H1 (cell line): ENCODE measurements around the gene PLSCR3. TPM values are rescaled to one million over a fixed set of nuclear protein-coding genes. Genes with fewer than 3 reads are reported as not detected.
A peak's percentile ranks its signal among the peaks of the same experiment; 100 is the strongest.

Experiments
- CTCF ChIA-PET: fragments of 300-600 bp; sonication (Branson Sonifier 250); formaldehyde crosslinking; loops from one replicate; lab custom pipeline; 2021; ENCODE audit not compliant: partially characterized antibody; lab: Charles Lee
- POLR2A ChIA-PET: fragments of 300-600 bp; sonication (Branson Sonifier 250); formaldehyde crosslinking; loops from one replicate; lab custom pipeline; 2021; ENCODE audit warnings: inconsistent platforms; ENCODE audit not compliant: partially characterized antibody; lab: Charles Lee
- DNase-seq, 2 experiments: peaks; one replicate each; pipeline versions ENCODE4 v3.0.0 to v3.0.0-alpha.2; 2010 to 2022; ENCODE audit warnings: low spot score in 2 of 2, low read depth in 1 of 2, mixed read lengths in 1 of 2
- FAIRE-seq: peaks from 2 replicates; lab custom pipeline; 2011; peaks lifted over from hg19 to GRCh38; lab: Jason Lieb, UNC
- H2AFZ ChIP-seq: 2 replicates; pipeline ENCODE4 v1.8.1; 2012; ENCODE audit warnings: low read length, inconsistent platforms
- H2AK5ac ChIP-seq: 2 replicates; pipeline ENCODE4 v1.6.1; 2013; ENCODE audit warnings: low read depth, low read length
- H2BK120ac ChIP-seq: replicated peaks from 2 replicates; pipeline ENCODE3; 2013; ENCODE audit warnings: low read depth, low read length, inconsistent platforms
- H2BK12ac ChIP-seq: 2 replicates; pipeline ENCODE4 v1.6.1; 2013; ENCODE audit warnings: low read depth, low read length
- H2BK15ac ChIP-seq: 2 replicates; pipeline ENCODE4 v1.6.1; 2013; ENCODE audit warnings: low read length
- H2BK20ac ChIP-seq: 2 replicates; pipeline ENCODE4 v1.6.1; 2013; ENCODE audit warnings: low read length
- H2BK5ac ChIP-seq: 2 replicates; pipeline ENCODE4 v1.6.1; 2013; ENCODE audit warnings: low read depth, low read length
- H3K14ac ChIP-seq: 2 replicates; pipeline ENCODE4 v1.6.1; 2013; ENCODE audit warnings: inconsistent platforms; ENCODE audit not compliant: insufficient read length
- H3K18ac ChIP-seq: 2 replicates; pipeline ENCODE4 v1.6.1; 2013; ENCODE audit warnings: low read length; ENCODE audit errors: extremely low read depth
- H3K23ac ChIP-seq: 2 replicates; pipeline ENCODE4 v1.6.1; 2013; ENCODE audit warnings: inconsistent platforms; ENCODE audit not compliant: insufficient read length
- H3K23me2 ChIP-seq: 2 replicates; pipeline ENCODE4 v1.6.1; 2013; ENCODE audit warnings: low read depth, low read length
- H3K27ac ChIP-seq: 2 replicates; pipeline ENCODE4 v1.6.1; 2011; ENCODE audit warnings: low read depth, low read length, inconsistent platforms
- H3K27me3 ChIP-seq, 4 experiments: replicated peaks in 1 of 4; 1 replicate in 1 of 4; 2 replicates in 3 of 4; pipeline versions ENCODE4 v1.6.1 to v1.8.1; 2011 to 2013; ENCODE audit warnings: low read length in 3 of 4, mild to moderate bottlenecking in 3 of 4, inconsistent platforms in 2 of 4, mixed read lengths in 2 of 4, moderate library complexity in 1 of 4; ENCODE audit not compliant: control insufficient read depth in 3 of 4, insufficient read depth in 3 of 4; ENCODE audit errors: extremely low read depth in 1 of 4
- H3K36me3 ChIP-seq, 4 experiments: 2 replicates each; pipeline versions ENCODE4 v1.6.1 to v1.8.1; 2011 to 2013; ENCODE audit warnings: mild to moderate bottlenecking in 4 of 4, low read length in 3 of 4, moderate library complexity in 2 of 4, control low read depth in 1 of 4, inconsistent platforms in 1 of 4; ENCODE audit not compliant: insufficient read depth in 4 of 4, control insufficient read depth in 2 of 4
- H3K4ac ChIP-seq: replicated peaks from 2 replicates; pipeline ENCODE3; 2013; ENCODE audit warnings: low read length, low read depth, mixed read lengths, inconsistent platforms; ENCODE audit not compliant: insufficient read length
- H3K4me1 ChIP-seq, 4 experiments: replicated peaks in 1 of 4; 1 replicate in 1 of 4; 2 replicates in 3 of 4; pipeline versions ENCODE4 v1.6.1 to v1.8.1; 2011 to 2013; ENCODE audit warnings: low read length in 3 of 4, inconsistent platforms in 2 of 4, mixed read lengths in 1 of 4; ENCODE audit not compliant: insufficient read depth in 4 of 4, control insufficient read depth in 3 of 4
- H3K4me2 ChIP-seq, 2 experiments: 2 replicates each; pipeline versions ENCODE4 v1.6.1 to v1.8.1; 2011 to 2013; ENCODE audit warnings: low read depth in 2 of 2, low read length in 2 of 2, control low read depth in 1 of 2, inconsistent platforms in 1 of 2, mild to moderate bottlenecking in 1 of 2; ENCODE audit not compliant: insufficient read depth in 1 of 2
- H3K4me3 ChIP-seq, 4 experiments: fragments of 200-600, 300-600 bp in 1 of 4; sonication (generic), shearing (Covaris generic), sonication (Bioruptor Twin) in 1 of 4; 2 replicates each; pipeline versions ENCODE4 v1.5.1 to v1.8.1; 2011 to 2016; ENCODE audit warnings: low read length in 4 of 4, low read depth in 3 of 4, control low read depth in 2 of 4, inconsistent platforms in 2 of 4, mild to moderate bottlenecking in 2 of 4, mixed read lengths in 1 of 4, moderate library complexity in 1 of 4; ENCODE audit not compliant: insufficient read depth in 2 of 4; ENCODE audit errors: extremely low read depth in 1 of 4
- H3K56ac ChIP-seq: replicated peaks from 2 replicates; pipeline ENCODE3; 2013; ENCODE audit warnings: low read depth, mild to moderate bottlenecking, mixed read lengths, low read length, inconsistent platforms; ENCODE audit not compliant: insufficient read length
- H3K79me1 ChIP-seq: 2 replicates; pipeline ENCODE4 v1.6.1; 2013; ENCODE audit warnings: low read depth, low read length, control low read depth
- H3K79me2 ChIP-seq, 2 experiments: 2 replicates each; pipeline versions ENCODE4 v1.6.1 to v1.8.1; 2012 to 2013; ENCODE audit warnings: low read length in 2 of 2, mild to moderate bottlenecking in 2 of 2, inconsistent platforms in 1 of 2; ENCODE audit not compliant: insufficient read depth in 2 of 2, control insufficient read depth in 1 of 2
- H3K9ac ChIP-seq, 4 experiments: replicated peaks in 1 of 4; 1 replicate in 1 of 4; 2 replicates in 3 of 4; pipeline versions ENCODE4 v1.6.1 to v1.8.1; 2011 to 2013; ENCODE audit warnings: low read depth in 3 of 4, low read length in 3 of 4, control low read depth in 2 of 4, mild to moderate bottlenecking in 2 of 4, moderate library complexity in 2 of 4, inconsistent platforms in 1 of 4; ENCODE audit errors: extremely low read depth in 1 of 4
- H3K9me3 ChIP-seq, 2 experiments: 2 replicates each; pipeline versions ENCODE4 v1.6.1 to v1.8.1; 2012 to 2013; ENCODE audit warnings: mild to moderate bottlenecking in 2 of 2, moderate library complexity in 2 of 2, control low read depth in 1 of 2, inconsistent platforms in 1 of 2, low read depth in 1 of 2, low read length in 1 of 2, mixed read lengths in 1 of 2; ENCODE audit not compliant: insufficient read depth in 2 of 2
- H4K20me1 ChIP-seq, 2 experiments: replicated peaks in 1 of 2; 2 replicates each; pipeline versions ENCODE3 to v1.8.1; 2011 to 2013; ENCODE audit warnings: inconsistent platforms in 2 of 2, low read length in 2 of 2, mild to moderate bottlenecking in 1 of 2; ENCODE audit not compliant: insufficient read depth in 2 of 2, control insufficient read depth in 1 of 2
- H4K5ac ChIP-seq: 2 replicates; pipeline ENCODE4 v1.6.1; 2013; ENCODE audit warnings: low read length, low read depth, mixed read lengths, inconsistent platforms; ENCODE audit not compliant: insufficient read length
- H4K8ac ChIP-seq: 2 replicates; pipeline ENCODE4 v1.8.0; 2013; ENCODE audit warnings: mild to moderate bottlenecking, moderate library complexity, low read length, inconsistent platforms; ENCODE audit not compliant: insufficient read depth; ENCODE audit errors: extremely low read depth
- H4K91ac ChIP-seq: replicated peaks from 2 replicates; pipeline ENCODE3; 2013; ENCODE audit warnings: low read length, mixed read lengths, inconsistent platforms; ENCODE audit not compliant: insufficient read length
- POU5F1 ChIP-seq: IDR thresholded peaks from 2 replicates; pipeline ENCODE4 v1.6.1; 2011; ENCODE audit warnings: low read depth, mild to moderate bottlenecking, low read length, moderate library complexity
- WGBS, 2 experiments: shearing (Covaris generic) in 1 of 2; methylation state at CpG; one replicate each; pipeline versions ENCODE4 v1.1.6 to v1.1.7; 2013 to 2015; ENCODE audit warnings: low lambda C conversion rate in 2 of 2, mixed read lengths in 2 of 2, inconsistent platforms in 1 of 2, low coverage in 1 of 2, missing lambda C conversion rate in 1 of 2; ENCODE audit not compliant: insufficient replicate concordance in 2 of 2, insufficient coverage in 1 of 2, insufficient read length in 1 of 2; ENCODE audit errors: extremely low coverage in 1 of 2, missing lambda C conversion rate in 1 of 2; 5-methylcytosine and 5-hydroxymethylcytosine counted together
- polyA plus RNA-seq, 7 experiments: library from polyadenylated mRNA; depleted of rRNA in 3 of 7; stranded (reverse) in 5 of 7; unstranded in 2 of 7; fragments of >200 nt in 5 of 7; fragments of 200-250 nt in 2 of 7; gene quantifications; 1 replicate in 5 of 7; 2 replicates in 1 of 7; 4 replicates in 1 of 7; pipeline versions ENCODE4 v1.2.1 to v1.2.3, GENCODE V29; 2011 to 2013; ENCODE audit warnings: missing spikeins in 2 of 7, mixed read lengths in 2 of 7
- total RNA-seq: library from RNA; stranded (reverse); fragmentation: NEBNext Ultra II Directional; extraction: Animal tissue kit (Norgen Biotek cat#: 25700); gene quantifications from 2 replicates; pipeline ENCODE4 v1.2.1, GENCODE V29; 2021

PLSCR3 gene
- total and polyA plus RNA-seq, 2 of the 8 experiments (the other 6 are each of a cell fraction or from before 2014, with no cell fraction given) = 36.1 to 38.7 TPM

- 93% methylated on average over 34 of the region's 54 CpGs; no CpG with 5 or more reads in 1 of the 2 experiments for WGBS, 2 experiments
- Histone ChIP-seq H3K9ac (no peak overlapping the region), H2AFZ (no peak overlapping the region), H3K79me2 (no peaks in the 10 kb centered on the region), H3K4me1 (peaks cover 0 to 15% (median 6%) of the 10 kb centered on the region in 4 experiments; a peak in 5 of 7 replicates), H4K8ac (peak overlapping the region; percentile 60; the same call in 1 of the 2 replicates), H2AK5ac (no peak overlapping the region), H2BK15ac (no peak overlapping the region), H4K20me1 (peaks cover 2 to 5% of the 10 kb centered on the region in 2 experiments), H4K91ac (no peak overlapping the region), H2BK20ac (no peak overlapping the region), H2BK12ac (no peak overlapping the region), H3K14ac (no peak overlapping the region), H3K23me2 (peaks cover 2% of the 10 kb centered on the region; the same call in 1 of the 2 replicates), H3K27ac (no peak overlapping the region), H3K18ac (no peak overlapping the region), H3K27me3 (no peaks in the 10 kb centered on the region), H4K5ac (no peak overlapping the region), H3K79me1 (no peaks in the 10 kb centered on the region), H2BK5ac (no peak overlapping the region), H3K4ac (no peak overlapping the region), H3K4me2 (no peak overlapping the region), H3K23ac (no peak overlapping the region), H3K36me3 (peaks cover 0 to 25% (median 9%) of the 10 kb centered on the region in 4 experiments; a peak in 6 of 8 replicates), H3K56ac (no peak overlapping the region), H2BK120ac (no peak overlapping the region), H3K9me3 (no peaks in the 10 kb centered on the region), H3K4me3 (no peak overlapping the region)
- DNase-seq (no peak), FAIRE-seq (no peak)
- POLR2A ChIA-PET = interaction anchor here (1.1 to 2.8 kb wide), 6 partner anchors 8 to 133 kb away, joined by 3 to 14 read pairs (median 4); partner anchors contain the start of genes NLGN2, SPEM2 and TMEM102
- CTCF ChIA-PET = interaction anchor here (1.0 to 1.4 kb wide), 2 partner anchors 38 to 144 kb away, joined by 3 to 5 read pairs; partner anchors contain the start of gene SENP3
- no peak for TF ChIP-seq POU5F1
Observed at GRCh38 chr17:7417056-7417655, 22.8 kb upstream of the PLSCR3 start.
